HepG2 (cell line): ENCODE measurements around the gene INHA. TPM values are rescaled to one million over a fixed set of nuclear protein-coding genes. Genes with fewer than 3 reads are reported as not detected.

Source experiments
- ARNTL ChIP-seq: sonication (generic); formaldehyde crosslinking; IDR thresholded peaks from 2 replicates; pipeline ENCODE4 v1.4.0; 2020; ENCODE audit warnings: mild to moderate bottlenecking, missing genetic modification reagents
- ETV6 ChIP-seq: sonication (generic); formaldehyde crosslinking; conservative IDR thresholded peaks from 2 replicates; pipeline ENCODE4 v1.4.0; 2020; ENCODE audit warnings: missing genetic modification reagents
- FOSL1 ChIP-seq: sonication (generic); formaldehyde crosslinking; IDR thresholded peaks from 2 replicates; pipeline ENCODE4 v1.9.0; 2021; ENCODE audit warnings: missing genetic modification reagents, borderline replicate concordance
- HMGXB4 ChIP-seq, 2 experiments: sonication (generic) in 1 of 2; formaldehyde crosslinking in 1 of 2; IDR thresholded peaks; 2 replicates each; pipeline versions ENCODE4 v1.4.0 to v1.6.1; 2018 to 2020; ENCODE audit warnings: missing genetic modification reagents in 2 of 2, borderline replicate concordance in 1 of 2, low read depth in 1 of 2, mild to moderate bottlenecking in 1 of 2, missing biosample characterization in 1 of 2
- LRRFIP1 ChIP-seq: sonication (generic); formaldehyde crosslinking; conservative IDR thresholded peaks from 2 replicates; pipeline ENCODE4 v1.4.0; 2020; ENCODE audit warnings: missing genetic modification reagents
- MZF1 ChIP-seq: sonication (generic); formaldehyde crosslinking; IDR thresholded peaks from 2 replicates; pipeline ENCODE4 v1.8.1; 2023; ENCODE audit warnings: mild to moderate bottlenecking, missing genetic modification reagents, borderline replicate concordance
- NR2F2 ChIP-seq: IDR thresholded peaks from 2 replicates; pipeline ENCODE4 v1.6.1; 2012; ENCODE audit warnings: low read depth, inconsistent platforms, borderline replicate concordance
- PRDM10 ChIP-seq: sonication (generic); formaldehyde crosslinking; IDR thresholded peaks from 2 replicates; pipeline ENCODE4 v1.4.0; 2020; ENCODE audit warnings: low read depth, missing genetic modification reagents
- RXRA ChIP-seq: sonication (generic); formaldehyde crosslinking; IDR thresholded peaks from 2 replicates; pipeline ENCODE4 v1.5.1; 2020; ENCODE audit warnings: missing genetic modification reagents
- SALL2 ChIP-seq: sonication (generic); formaldehyde crosslinking; IDR thresholded peaks from 2 replicates; pipeline ENCODE4 v1.8.1; 2023; ENCODE audit warnings: mild to moderate bottlenecking, missing genetic modification reagents, inconsistent platforms
- SIN3A ChIP-seq: IDR thresholded peaks from 2 replicates; pipeline ENCODE4 v1.6.1; 2011; ENCODE audit warnings: low read depth, mild to moderate bottlenecking, control low read depth, low read length, borderline replicate concordance
- SNAPC2 ChIP-seq: sonication (generic); formaldehyde crosslinking; IDR thresholded peaks from 2 replicates; pipeline ENCODE4 v1.8.1; 2022; ENCODE audit warnings: mild to moderate bottlenecking, missing genetic modification reagents
- STAG1 ChIP-seq: sonication (generic); formaldehyde crosslinking; IDR thresholded peaks from 2 replicates; pipeline ENCODE4 v1.4.0; 2020; ENCODE audit warnings: missing genetic modification reagents
- ZFX ChIP-seq: sonication (generic); formaldehyde crosslinking; IDR thresholded peaks from 2 replicates; pipeline ENCODE4 v1.4.0; 2020; ENCODE audit warnings: mild to moderate bottlenecking, low read depth, missing genetic modification reagents, moderate library complexity
- ZNF34 ChIP-seq: sonication (generic); formaldehyde crosslinking; IDR thresholded peaks from 2 replicates; pipeline ENCODE4 v1.4.0; 2020; ENCODE audit warnings: mild to moderate bottlenecking, missing genetic modification reagents, borderline replicate concordance
- ZNF430 ChIP-seq: sonication (generic); formaldehyde crosslinking; IDR thresholded peaks from 2 replicates; pipeline ENCODE4 v1.9.0; 2021; ENCODE audit warnings: mild to moderate bottlenecking, missing genetic modification reagents
- ZNF710 ChIP-seq: sonication (generic); formaldehyde crosslinking; IDR thresholded peaks from 2 replicates; pipeline ENCODE4 v1.5.0; 2020; ENCODE audit warnings: mild to moderate bottlenecking, missing genetic modification reagents, borderline replicate concordance
- polyA plus RNA-seq, 8 experiments: library from polyadenylated mRNA; depleted of rRNA in 3 of 8; stranded (reverse) in 7 of 8; unstranded in 1 of 8; fragments of >200 nt; fragmentation: Illumina TruSeq in 4 of 8; extraction: Trizol in 4 of 8; gene quantifications; 2 replicates each; pipeline versions ENCODE4 v1.2.1 to v1.2.3, GENCODE V29; 2011 to 2016; ENCODE audit warnings: low read depth in 4 of 8, missing spikeins in 1 of 8, mixed read lengths in 1 of 8; ENCODE audit not compliant: insufficient read depth in 1 of 8
- total RNA-seq, 5 experiments: library from RNA; depleted of rRNA; stranded (reverse); fragments of >200 nt; fragmentation: Illumina TruSeq; extraction: Trizol; gene quantifications; 2 replicates each; pipeline ENCODE4 v1.2.3, GENCODE V29; 2016; ENCODE audit warnings: low read depth in 1 of 5

INHA gene
- total and polyA plus RNA-seq, 2 of the 13 experiments (the other 11 are each of a cell fraction or from before 2014, with no cell fraction given), result 4.1 to 15.2 TPM

- TF ChIP-seq PRDM10 (CRISPR knock-in tag) (no peak), SIN3A (no peak), FOSL1 (CRISPR knock-in tag) (no peak), RXRA (no peak), ETV6 (CRISPR knock-in tag) (no peak), MZF1 (CRISPR knock-in tag) (0 out of 2 replicates have a peak, but pooled peaks have one; percentile 53), ZFX (CRISPR knock-in tag) (no peak; the same call in 1 of the 2 replicates), LRRFIP1 (CRISPR knock-in tag) (no peak), ARNTL (peak; percentile 24; the same call in 1 of the 2 replicates), STAG1 (CRISPR knock-in tag) (no peak; the same call in 1 of the 2 replicates), HMGXB4 (CRISPR knock-in tag; IDR thresholded peaks at IDR 0.05; ENCODE audit: borderline replicate concordance in 1 of 2, low read depth in 1 of 2) (peak in 1 of 2 experiments; percentile 60; a peak in 1 of 4 replicates), NR2F2 (no peak), ZNF430 (CRISPR knock-in tag) (0 out of 2 replicates have a peak, but pooled peaks have one; percentile 26), SNAPC2 (CRISPR knock-in tag) (peak; percentile 74; the same call in 1 of the 2 replicates), SALL2 (CRISPR knock-in tag) (no peak), ZNF34 (0 out of 2 replicates have a peak, but pooled peaks have one; percentile 26), ZNF710 (CRISPR knock-in tag) (peak; percentile 18; the same call in 1 of the 2 replicates)
Observed at GRCh38 chr2:219551441-219552381, 20.4 kb upstream of the INHA start (continued).
